HL-60/S4 treated with phorbol 12-myristate 13-acetate at 8.2 ng/mL for 4 days and 3 days (cell line): ENCODE data around the gene RTBDN.

ENCODE experiments used
- in situ Hi-C: fragments of 300-500 bp; cut with MboI; formaldehyde crosslinking; loops from 2 replicates; pipeline ENCODE4 v1.15.0; 2022; ENCODE audit warnings: low sequenced_read_pairs

The RTBDN gene

DNA sequence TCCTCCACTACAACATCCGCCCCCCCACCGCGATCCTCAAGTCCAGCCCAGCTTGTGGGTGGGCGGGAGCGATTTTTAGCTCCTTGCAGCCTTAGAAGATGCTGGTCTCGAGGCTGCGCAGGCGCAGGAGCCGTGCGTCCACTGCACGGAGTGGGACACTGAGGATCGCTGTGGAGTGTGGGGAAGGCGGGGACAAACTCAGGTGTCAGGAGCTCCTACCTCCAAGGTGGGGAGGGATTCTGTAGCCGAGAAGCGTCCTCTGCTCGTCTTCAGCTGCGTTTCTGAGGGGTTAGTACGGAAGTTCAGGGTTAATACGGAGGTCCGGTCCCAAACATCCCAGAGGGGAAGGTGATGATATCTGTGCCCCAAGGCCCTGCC, at the start of gene RTBDN:
TSS of gene RTBDN (minus strand) at position 14 of the 378 bp plus-strand sequence. CDS start 4,600 bp downstream, outside the sequence.
- in situ Hi-C loops = no loop called here

DNA sequence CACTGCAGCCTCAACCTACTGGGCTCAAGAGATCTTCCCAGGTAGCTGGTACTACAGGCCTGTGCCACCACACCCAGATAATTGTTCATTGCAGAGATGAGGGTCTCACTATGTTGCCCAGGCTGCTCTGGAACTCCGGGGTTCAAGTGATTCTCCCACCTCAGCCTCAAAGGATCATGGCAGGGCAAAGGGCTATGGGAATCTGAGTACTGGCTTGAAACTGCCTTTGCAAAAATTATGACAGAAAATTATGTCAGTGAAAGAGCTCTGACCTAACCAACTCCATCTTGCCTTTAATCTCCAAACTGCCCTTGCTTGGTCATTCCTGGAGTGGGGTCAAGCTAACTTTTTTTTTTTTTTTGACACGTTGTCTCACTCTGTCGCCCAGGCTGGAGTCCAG, 48.2 kb upstream of the RTBDN start:
- in situ Hi-C loops = no loop called here

DNA sequence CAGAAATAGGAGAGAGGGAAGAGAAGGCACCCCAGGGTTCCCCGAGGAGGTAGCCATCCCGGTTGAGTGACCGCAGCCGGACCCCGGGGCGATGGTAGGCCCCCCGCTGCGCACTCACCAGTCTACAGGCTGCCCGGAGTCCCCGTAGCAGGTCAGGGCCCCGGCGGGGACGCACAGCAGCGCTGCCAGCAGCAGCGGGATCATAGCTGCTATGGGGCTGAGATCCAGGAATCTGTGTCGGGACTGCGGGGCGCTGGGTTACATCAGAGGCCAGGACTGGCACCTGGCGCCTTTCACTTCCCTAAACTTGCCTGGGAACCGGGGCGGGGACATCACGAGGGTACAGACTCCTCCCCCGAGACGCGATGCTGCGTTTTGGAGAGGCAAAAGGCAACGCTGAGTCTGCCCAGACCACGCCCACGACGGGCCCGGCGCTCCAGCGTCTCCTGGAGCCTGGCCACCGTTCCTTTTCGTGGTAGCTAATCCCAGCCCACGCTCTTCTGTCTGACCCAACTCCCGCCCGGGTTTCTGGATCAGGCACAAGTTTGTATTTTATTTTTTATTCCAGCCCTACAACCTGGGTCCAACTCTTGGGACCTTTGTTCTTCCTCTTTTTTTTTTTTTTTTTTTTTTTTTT, 46.9 kb upstream of the RTBDN start, which contains the start of gene DNASE2:
TSS of gene DNASE2 (minus strand) at position 278 of the 637 bp plus-strand sequence. CDS start at position 204, 74 bp downstream.
- in situ Hi-C loops = no loop called here

DNA sequence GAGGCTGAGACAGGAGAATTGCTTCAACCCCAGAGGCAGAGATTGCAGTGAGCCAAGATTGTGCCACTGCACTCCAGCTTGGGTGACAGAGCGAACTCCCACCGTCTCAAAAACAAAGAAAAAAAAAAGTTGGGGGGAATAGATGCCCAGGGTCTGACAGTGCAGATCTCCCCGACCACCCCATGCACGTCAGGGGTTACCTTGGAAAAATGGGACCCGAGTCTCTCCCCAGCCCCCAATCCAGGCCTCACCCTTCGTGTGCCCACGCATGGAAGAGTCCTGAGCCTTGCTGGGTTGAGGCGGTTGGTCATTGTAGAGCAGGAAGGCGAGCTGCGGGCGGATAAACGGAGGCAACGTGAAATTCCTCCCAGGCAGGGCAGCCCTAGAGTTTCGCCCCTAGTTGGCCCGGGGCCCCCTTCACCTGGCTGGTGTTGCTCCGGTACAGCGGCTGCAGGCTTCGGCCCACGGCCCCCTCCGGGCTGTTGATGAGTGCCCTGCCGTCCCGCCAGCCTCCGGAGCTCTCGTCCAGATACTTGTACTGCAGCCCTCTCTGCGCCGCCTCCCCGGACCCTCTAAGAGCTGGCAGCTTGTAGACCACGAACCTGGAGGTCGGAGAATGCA, 46.3 kb upstream of the RTBDN start:
- in situ Hi-C loops = no loop called here

DNA sequence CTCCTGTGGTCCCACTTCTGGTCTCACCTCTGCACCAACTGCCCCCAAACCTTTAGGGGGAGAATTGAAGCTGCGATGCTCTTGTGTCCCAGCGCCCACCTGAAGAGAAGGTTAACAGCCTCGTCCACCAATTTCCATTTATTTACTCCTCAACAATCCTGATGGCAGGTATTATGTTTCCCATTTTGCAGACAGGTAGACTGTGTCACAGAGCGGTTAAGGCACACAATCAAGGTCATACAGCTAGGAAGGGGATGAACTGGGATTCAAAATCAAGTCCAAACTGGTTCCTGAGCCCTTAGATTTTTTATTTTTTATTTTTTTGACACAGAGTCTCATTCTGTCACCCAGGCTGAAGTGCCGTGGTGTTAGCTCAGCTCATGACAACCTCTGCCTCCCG, 40.7 kb upstream of the RTBDN start:
- in situ Hi-C loops = no loop called here

DNA sequence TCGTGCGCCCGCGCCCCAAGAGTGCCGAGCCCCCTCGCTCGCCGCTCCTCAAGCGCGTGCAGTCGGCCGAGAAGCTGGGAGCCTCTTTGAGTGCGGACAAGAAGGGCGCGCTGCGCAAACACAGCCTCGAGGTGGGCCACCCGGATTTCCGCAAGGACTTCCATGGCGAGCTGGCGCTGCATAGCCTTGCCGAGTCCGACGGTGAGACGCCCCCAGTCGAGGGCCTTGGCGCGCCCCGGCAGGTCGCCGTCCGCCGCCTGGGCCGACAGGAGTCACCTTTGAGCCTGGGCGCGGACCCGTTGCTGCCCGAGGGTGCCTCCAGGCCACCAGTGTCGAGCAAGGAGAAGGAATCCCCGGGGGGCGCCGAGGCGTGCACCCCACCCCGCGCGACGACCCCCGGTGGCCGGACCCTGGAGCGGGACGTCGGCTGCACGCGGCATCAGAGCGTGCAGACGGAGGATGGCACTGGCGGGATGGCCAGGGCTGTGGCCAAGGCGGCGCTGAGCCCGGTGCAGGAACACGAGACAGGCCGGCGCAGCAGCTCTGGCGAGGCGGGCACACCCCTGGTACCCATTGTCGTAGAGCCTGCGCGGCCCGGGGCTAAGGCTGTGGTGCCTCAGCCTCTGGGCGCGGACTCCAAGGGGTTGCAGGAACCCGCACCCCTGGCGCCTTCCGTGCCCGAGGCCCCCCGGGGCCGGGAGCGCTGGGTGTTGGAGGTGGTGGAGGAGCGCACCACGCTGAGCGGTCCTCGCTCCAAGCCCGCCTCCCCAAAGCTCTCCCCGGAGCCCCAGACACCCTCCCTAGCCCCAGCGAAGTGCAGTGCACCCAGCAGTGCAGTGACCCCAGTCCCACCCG, 39.7 kb upstream of the RTBDN start:
- in situ Hi-C loops = no loop called here

DNA sequence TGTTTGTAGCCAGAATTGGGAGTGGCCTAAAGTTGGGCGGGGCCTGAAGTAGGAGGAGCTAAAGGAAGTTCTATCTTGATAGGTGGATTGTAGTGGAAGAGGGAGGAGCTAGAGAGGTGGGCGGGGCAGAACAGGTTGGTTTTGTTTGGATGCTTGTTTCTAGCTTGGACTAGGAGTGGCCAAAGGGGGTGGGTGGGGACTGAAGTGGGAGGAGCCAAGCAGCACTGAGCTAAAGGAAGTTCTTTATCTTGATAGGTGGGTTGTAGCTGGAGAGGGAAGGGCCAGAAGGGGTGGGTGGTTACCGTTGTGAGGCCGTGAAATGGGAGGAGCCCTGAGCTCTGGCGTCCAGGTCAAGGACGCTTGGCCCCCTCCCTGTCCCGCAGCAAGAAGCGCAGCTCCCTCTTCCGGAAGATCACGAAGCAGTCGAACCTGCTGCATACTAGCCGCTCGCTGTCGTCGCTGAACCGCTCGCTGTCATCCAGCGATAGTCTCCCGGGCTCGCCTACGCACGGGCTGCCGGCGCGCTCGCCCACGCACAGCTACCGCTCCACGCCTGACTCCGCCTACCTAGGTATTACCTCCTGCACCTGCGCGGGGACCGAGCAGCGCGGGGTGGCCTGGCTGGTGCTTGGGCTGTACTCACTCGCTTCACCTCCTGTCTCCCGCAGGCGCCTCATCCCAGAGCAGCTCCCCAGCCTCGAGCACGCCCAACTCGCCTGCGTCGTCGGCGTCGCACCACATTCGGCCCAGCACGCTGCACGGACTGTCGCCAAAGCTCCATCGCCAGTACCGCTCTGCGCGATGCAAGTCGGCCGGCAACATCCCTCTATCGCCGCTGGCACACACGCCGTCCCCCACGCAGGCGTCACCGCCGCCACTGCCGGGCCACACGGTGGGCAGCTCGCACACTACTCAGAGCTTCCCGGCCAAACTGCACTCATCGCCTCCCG, 38.8 kb upstream of the RTBDN start:
- in situ Hi-C loops = no loop called here

DNA sequence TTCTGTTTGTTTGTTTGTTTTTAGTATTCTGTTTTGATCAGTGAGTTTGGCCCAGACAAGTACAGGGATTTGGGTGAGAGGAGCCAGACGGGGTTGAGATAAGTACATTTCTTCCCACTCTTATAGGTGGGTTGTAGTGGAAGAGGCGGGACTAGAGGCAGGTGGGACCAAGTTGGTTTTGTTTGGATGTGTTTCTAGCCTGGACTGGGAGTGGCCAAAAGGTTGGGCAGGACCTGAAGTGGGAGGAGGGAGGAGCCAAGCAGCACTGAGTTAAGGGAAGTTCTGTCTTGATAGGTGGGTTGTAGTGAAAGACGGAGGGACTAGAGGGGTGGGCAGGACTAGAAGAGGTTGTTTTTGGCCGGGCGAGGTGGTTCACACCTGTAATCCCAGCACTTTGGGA, 37.9 kb upstream of the RTBDN start:
- in situ Hi-C loops = no loop called here

DNA sequence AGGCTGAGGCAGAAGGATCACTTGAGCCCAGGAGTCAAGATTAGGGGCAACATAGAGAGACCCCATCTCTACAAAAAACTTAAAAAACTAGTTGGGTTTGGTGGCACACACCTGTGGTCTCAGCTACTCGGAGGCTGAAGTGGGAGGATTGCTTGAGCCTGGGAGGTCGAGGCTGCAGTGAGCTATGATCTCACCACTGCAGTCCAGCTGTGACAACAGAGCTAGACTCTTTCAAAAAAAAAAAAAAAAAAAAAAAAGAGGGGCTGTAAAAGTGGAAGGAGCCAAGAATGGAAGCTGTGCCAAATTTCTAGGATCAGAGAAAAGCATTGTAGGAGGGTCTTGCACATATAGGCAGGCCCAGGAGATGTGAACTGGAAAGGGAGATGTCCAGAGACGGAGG, 37.3 kb upstream of the RTBDN start:
- in situ Hi-C loops = no loop called here

DNA sequence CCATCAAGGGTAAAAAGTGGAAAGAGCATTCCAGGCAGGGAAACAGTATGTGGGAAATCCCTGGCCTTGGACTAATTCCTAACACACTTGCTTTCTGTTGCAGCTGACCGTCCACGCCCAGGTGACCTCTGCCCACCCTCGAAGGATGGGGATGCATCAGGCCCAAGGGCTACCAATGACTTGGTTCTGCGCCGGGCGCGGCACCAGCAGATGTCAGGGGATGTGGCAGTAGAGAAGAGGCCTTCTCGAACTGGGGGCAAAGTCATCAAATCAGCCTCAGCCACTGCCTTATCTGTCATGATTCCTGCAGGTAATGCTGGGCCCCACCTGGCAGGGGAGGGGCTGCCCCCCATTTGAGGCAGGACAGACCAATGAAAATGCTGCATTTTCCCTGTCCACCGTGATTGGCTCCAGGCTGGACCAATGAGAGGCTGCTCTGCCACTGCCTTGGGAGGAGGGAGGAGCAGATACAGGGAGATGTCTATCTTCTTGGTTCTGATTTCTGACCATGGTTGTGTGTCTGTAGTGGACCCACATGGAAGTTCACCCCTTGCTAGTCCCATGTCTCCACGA, 34.2 kb upstream of the RTBDN start:
- in situ Hi-C loops = no loop called here

DNA sequence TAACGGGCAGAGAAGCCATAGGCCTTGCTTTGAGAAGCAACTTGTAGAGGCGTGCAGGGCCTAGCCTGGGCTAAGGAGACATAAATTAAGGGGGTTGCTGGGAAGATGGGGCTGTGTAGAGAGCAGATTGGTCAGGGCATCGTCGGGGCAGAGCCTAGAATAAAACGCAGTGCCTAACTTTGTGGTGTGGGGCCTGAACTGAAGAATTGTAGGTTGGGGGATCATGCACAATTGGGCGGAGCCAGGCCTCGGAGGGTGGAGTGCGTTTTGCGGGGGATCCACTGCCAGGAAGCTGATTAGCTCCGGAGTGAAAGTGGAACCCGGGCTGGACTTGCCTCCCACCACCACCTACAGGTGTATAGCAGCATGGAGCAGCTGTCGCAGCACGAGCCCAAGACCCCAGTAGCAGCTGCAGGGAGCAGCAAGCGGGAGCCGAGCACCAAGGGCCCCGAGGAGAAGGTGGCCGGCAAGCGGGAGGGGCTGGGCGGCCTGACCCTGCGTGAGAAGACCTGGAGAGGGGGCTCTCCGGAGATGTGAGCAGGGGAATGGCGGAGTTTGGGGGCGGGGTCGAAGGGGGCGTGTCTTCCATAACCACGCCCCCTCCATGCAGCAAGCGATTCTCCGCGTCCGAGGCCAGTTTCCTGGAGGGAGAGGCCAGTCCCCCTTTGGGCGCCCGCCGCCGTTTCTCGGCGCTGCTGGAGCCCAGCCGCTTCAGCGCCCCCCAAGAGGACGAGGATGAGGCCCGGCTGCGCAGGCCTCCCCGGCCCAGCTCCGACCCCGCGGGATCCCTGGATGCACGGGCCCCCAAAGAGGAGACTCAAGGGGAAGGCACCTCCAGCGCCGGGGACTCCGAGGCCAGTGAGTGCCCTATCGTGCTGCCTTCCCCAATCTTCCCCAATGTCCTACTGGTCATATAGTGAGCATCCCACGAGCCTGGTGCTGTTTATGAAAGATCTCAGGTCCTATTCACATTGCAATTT, 33.0 kb upstream of the RTBDN start:
- in situ Hi-C loops = no loop called here

DNA sequence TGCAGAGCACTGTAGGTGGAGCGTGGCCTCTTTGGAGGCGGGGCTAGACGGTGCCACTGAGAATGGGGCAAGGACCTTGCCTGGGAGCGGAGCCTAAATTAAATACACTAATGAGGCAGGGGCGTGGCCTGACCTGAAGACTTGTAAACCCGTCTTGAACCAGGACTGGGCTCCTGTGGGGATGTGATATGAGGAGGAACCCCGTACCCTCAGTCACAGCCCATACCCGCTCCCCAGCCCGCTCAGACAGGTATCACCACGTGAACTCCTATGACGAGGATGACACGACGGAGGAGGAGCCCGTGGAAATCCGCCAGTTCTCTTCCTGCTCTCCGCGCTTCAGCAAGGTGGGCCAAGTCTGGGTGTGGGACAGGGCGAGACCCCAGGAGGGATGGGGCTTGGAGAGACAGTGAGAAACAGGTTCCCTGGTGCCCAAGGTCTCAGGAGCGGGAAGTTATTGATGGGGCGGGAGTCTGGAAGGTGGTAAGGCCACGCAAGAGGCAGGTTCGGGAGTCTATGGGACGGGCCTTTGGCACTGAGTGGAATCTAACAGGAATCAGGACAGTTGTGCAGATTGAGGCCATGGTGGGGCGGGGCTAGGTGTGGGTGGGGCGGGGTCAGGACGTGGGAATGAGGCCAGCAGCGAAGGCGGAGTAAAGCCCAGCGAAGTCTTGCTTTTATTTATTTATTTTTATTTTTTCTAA, 32.2 kb upstream of the RTBDN start:
- in situ Hi-C loops = no loop called here

DNA sequence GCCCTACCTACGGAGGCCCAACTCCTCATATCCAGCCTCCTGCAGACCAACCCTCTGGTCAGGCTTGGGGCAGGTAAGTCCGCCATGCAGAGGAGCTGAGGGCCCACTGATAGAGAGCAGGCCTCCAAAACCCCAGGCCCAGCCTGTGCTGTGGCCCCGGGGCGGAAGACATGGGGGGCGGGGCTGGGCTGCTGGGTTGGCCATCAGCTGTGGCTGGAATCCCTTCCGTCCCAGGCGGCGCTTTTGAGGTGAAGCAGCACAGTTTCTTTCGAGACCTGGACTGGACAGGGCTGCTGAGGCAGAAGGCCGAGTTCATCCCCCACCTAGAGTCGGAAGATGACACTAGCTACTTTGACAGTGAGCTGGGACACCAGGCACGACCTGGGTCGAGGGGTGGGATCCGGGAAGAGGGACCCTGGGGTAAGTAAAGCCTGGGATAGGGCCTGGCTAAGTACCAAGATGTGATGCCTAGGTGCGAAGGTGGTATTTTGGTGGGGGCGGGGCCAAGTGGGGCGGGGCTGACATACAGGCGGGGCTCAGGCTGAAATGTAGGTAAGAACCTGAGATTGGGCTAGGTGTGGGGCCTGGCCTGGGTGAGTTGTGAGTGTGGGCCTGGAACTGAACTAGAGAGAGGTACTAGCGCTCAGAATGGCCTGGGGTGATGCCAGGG, 31.5 kb upstream of the RTBDN start:
- in situ Hi-C loops = no loop called here

DNA sequence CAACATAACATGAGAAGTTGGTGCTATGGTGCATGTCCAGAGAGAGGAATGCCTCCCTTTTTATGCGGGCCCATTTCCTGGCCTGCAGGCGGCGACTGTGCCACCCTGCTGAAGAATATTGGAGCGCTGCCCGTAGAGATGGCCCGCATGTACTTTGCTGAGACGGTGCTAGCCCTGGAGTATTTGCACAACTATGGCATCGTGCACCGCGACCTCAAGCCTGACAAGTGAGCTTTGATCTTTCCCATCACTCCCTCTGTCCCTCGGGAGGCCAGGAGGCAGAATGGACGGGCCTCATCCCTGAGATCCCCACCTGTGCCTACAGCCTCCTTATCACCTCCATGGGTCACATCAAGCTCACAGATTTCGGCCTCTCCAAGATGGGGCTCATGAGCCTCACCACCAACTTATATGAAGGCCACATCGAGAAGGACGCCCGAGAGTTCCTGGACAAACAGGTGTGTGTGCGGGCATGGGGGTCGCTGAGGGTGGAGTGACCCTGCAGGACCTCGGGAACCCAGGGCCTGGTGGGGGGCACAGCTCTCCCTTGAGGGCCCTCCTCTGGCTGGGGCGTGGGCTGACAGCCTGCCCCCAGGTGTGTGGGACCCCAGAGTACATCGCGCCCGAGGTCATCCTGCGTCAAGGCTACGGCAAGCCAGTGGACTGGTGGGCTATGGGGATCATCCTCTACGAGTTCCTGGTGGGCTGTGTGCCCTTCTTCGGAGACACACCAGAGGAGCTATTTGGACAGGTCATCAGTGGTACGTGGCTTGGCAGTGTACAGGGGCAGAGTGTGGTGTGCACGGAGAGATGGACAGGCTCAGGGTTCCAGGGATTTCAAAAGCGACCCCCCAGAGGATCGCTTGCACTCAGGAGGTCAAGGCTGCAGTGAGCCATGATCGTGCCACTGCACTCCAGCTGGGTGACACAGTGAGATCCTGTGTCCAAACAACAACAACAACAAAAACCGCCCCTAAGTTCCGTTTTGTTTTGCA, 30.6 kb upstream of the RTBDN start:
- in situ Hi-C loops = no loop called here

DNA sequence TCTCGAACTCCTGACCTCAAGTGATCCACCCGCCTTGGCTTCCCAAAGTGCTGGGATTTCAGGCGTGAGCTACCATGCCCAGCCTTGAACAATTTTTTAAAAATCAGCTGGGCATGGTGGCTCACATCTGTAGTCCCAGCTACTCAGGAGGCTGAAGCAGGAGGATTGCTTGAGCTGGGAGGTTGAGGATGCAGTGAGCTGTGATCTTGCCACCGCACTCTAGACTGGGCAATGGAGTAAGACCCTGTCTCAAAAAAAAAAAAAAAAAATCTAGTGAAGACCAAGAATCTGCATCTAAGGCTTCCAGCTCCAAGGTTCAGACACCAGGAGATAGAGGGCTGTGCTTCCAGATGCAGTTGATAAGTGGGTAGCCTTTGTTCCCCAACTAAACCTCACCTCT, 29.8 kb upstream of the RTBDN start:
- in situ Hi-C loops = no loop called here

DNA sequence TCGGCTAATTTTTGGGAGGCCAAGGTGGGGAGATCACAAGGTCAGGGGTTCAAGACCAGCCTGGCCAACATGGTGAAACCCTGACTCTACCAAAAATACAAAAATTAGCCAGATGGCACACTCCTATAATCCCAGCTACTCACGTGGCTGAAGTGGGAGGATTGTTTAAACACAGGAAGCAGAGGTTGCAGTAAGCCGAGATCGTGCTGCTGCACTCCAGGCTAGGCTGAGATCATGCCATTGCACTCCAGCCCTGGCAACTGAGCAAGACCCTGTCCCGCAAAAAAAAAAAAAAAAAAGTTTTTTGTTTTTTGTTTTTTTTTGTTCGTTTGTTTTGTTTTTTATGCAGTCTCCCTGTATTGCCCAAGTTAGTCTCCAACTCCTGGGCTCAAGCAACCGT, 25.2 kb upstream of the RTBDN start:
- in situ Hi-C loops = no loop called here
